HepG2 (cell line): ENCODE results near the gene MGAT5.

ENCODE experiments used
- ATF3 ChIP-seq: sonication (generic); formaldehyde crosslinking; IDR thresholded peaks from 2 replicates; pipeline ENCODE4 v1.4.0; 2020; ENCODE audit warnings: missing genetic modification reagents
- BHLHE40 ChIP-seq: IDR thresholded peaks from 2 replicates; pipeline ENCODE4 v1.6.1; 2011; ENCODE audit warnings: low read length, improper control_type of control experiment
- CEBPB ChIP-seq: IDR thresholded peaks from 2 replicates; pipeline ENCODE4 v1.6.1; 2011; ENCODE audit warnings: low read depth, low read length, improper control_type of control experiment, borderline replicate concordance
- DNMT3B ChIP-seq: conservative IDR thresholded peaks from 2 replicates; pipeline ENCODE4 v1.6.1; 2016; ENCODE audit warnings: missing biosample characterization, control low read depth
- JARID2 ChIP-seq: sonication (generic); formaldehyde crosslinking; IDR thresholded peaks from 2 replicates; pipeline ENCODE4 v1.8.1; 2023; ENCODE audit warnings: missing genetic modification reagents, inconsistent platforms; ENCODE audit not compliant: insufficient replicate concordance
- KAT7 ChIP-seq: IDR thresholded peaks from 2 replicates; pipeline ENCODE4 v1.6.1; 2018; ENCODE audit warnings: borderline replicate concordance, missing compliant biosample characterization
- KDM5A ChIP-seq: fragments of 200-600 bp; sonication (generic); IDR thresholded peaks from 2 replicates; pipeline ENCODE4 v1.7.0; 2018; ENCODE audit warnings: antibody characterized with exemption, mild to moderate bottlenecking, low read length, borderline replicate concordance
- NPAS2 ChIP-seq: sonication (generic); formaldehyde crosslinking; IDR thresholded peaks from 2 replicates; pipeline ENCODE4 v1.8.0; 2022; ENCODE audit warnings: mild to moderate bottlenecking, missing genetic modification reagents, borderline replicate concordance
- POLR2A ChIP-seq, 2 experiments: IDR thresholded peaks; 2 replicates each; pipeline ENCODE4 v1.6.1; 2011; ENCODE audit warnings: low read depth in 2 of 2, low read length in 2 of 2, mild to moderate bottlenecking in 1 of 2, moderate library complexity in 1 of 2; ENCODE audit not compliant: insufficient read depth in 1 of 2
- SIN3A ChIP-seq: IDR thresholded peaks from 2 replicates; pipeline ENCODE4 v1.6.1; 2011; ENCODE audit warnings: low read depth, mild to moderate bottlenecking, control low read depth, low read length, borderline replicate concordance
- SIX4 ChIP-seq: sonication (generic); formaldehyde crosslinking; IDR thresholded peaks from 2 replicates; pipeline ENCODE4 v1.4.0; 2020; ENCODE audit warnings: missing genetic modification reagents
- ZNF441 ChIP-seq: sonication (generic); formaldehyde crosslinking; IDR thresholded peaks from 2 replicates; pipeline ENCODE4 v1.7.0; 2021; ENCODE audit warnings: missing genetic modification reagents, borderline replicate concordance
- ZNF777 ChIP-seq: sonication (generic); formaldehyde crosslinking; IDR thresholded peaks from 2 replicates; pipeline ENCODE4 v1.4.0; 2020; ENCODE audit warnings: missing genetic modification reagents
- ZSCAN25 ChIP-seq: sonication (generic); formaldehyde crosslinking; IDR thresholded peaks from 2 replicates; pipeline ENCODE4 v1.8.0; 2022; ENCODE audit warnings: mild to moderate bottlenecking, missing genetic modification reagents

GRCh38 chr2:134268265-134268664 is 14.4 kb downstream of the MGAT5 start:
- no peak for TF ChIP-seq NPAS2 (CRISPR knock-in tag)
- TF ChIP-seq POLR2A (IDR thresholded peaks at IDR 0.05; ENCODE audit: insufficient read depth in 1 of 2, low read depth in 2 of 2, low read length in 2 of 2) = no peak
- no peak for TF ChIP-seq KDM5A
- no peak for TF ChIP-seq JARID2
- TF ChIP-seq ATF3 (CRISPR knock-in tag) = no peak
- no peak for TF ChIP-seq DNMT3B (CRISPR knock-in tag)
- TF ChIP-seq CEBPB = no peak
- TF ChIP-seq ZNF777 (CRISPR knock-in tag) = no peak
- no peak for TF ChIP-seq SIN3A
- no peak for TF ChIP-seq SIX4 (CRISPR knock-in tag)
- TF ChIP-seq BHLHE40 = no peak
- TF ChIP-seq KAT7 (CRISPR knock-in tag) = no peak
- TF ChIP-seq ZNF441 (CRISPR knock-in tag) = no peak
- TF ChIP-seq ZSCAN25 (CRISPR knock-in tag) = no peak
